ENCODE data around the gene CFAP57. TPM values are rescaled to one million over a fixed set of nuclear protein-coding genes. Genes with fewer than 3 reads are reported as not detected.

CFAP57 gene
- total and polyA plus RNA-seq, 2 experiments from 2014 or later = 0.10 to 0.46 TPM

DNA sequence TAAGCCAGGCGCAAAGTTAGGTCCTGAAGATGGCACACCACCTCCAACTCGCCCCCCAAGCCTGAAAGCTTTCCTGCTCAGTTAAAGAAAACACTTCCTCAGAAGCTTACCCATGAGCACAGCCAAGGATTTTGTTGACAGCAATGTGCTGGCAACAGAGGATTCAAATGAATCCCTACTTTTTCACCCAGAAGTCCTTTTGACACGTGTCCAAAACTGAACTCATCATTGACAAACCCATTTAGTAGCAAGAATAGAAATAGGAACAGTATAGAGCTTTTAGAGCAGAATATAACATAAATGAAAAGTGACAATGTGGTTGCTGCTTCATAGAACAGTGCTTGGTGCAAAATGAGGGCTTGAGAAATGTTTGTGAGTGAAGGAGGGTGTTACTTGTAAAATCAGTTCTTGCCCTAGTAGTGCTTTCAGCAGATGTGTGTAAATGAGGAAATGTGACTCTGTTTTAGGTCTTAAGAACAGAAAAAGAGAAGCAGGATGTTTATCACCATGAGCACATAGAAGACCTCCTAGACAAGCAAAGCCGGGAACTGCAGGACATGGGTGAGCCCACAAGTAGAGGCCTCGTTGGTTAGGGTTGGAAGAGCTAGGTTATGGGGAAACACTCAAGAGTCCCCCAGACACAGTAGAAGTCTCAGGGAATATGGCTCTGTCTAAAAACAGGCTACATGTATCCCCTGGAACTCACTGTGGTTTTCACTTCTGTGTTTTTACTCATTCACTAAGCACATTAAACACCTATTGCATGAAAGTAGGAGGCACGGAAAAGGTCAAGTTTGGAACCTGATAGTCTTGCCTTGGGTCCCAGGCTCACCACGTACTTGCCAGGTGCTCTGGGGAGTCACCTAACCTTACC lies 49.0 kb downstream of the CFAP57 start:
- H2AFZ ChIP-seq = no peak overlapping the region

DNA sequence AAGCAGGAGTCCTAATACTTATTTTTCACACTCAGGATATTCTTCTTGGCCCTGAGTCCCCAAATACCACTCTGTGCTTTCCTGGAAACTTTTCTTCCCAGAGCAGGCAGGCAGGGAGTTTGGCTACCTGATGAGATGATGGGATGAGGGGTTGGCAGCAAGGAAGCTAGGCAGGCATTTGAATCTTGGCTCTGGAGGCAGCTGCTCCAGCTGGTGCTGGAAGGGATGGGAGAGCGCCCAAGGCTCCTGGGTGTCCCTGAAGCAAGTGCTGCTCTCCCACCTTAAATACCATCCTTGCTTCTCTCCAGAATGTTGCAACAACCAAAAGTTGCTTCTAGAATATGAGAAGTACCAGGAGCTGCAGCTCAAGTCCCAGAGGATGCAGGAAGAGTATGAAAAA lies 49.7 kb downstream of the CFAP57 start:
- Histone ChIP-seq H3K4me1 (ENCODE audit: insufficient read depth) (no peaks in the 10 kb centered on the region), H3K9me3 (ENCODE audit: low read depth) (no peaks in the 10 kb centered on the region), H3K27ac (no peak overlapping the region), H3K27me3 (no peaks in the 10 kb centered on the region), H4K20me1 (ENCODE audit: insufficient read depth, poor library complexity, severe bottlenecking) (no peaks in the 10 kb centered on the region), H3K36me3 (replicated peaks; ENCODE audit: insufficient read depth, low read depth) (no peaks in the 10 kb centered on the region), H3K79me2 (no peaks in the 10 kb centered on the region), H3K4me3 (no peak overlapping the region), H3K4me2 (no peak overlapping the region), H3K9me2 (replicated peaks; ENCODE audit: insufficient read depth) (no peaks in the 10 kb centered on the region), H2AFZ (no peak overlapping the region)
- TF ChIP-seq, protein P1, sequence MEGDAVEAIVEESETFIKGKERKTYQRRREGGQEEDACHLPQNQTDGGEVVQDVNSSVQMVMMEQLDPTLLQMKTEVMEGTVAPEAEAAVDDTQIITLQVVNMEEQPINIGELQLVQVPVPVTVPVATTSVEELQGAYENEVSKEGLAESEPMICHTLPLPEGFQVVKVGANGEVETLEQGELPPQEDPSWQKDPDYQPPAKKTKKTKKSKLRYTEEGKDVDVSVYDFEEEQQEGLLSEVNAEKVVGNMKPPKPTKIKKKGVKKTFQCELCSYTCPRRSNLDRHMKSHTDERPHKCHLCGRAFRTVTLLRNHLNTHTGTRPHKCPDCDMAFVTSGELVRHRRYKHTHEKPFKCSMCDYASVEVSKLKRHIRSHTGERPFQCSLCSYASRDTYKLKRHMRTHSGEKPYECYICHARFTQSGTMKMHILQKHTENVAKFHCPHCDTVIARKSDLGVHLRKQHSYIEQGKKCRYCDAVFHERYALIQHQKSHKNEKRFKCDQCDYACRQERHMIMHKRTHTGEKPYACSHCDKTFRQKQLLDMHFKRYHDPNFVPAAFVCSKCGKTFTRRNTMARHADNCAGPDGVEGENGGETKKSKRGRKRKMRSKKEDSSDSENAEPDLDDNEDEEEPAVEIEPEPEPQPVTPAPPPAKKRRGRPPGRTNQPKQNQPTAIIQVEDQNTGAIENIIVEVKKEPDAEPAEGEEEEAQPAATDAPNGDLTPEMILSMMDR (IDR thresholded peaks at IDR 0.05; ENCODE audit: poor library complexity) = no peak
- TF ChIP-seq EZH2 (IDR thresholded peaks at IDR 0.05; ENCODE audit: borderline replicate concordance) = no peak
- no peak for TF ChIP-seq EZH2phosphoT487 (IDR thresholded peaks at IDR 0.05; ENCODE audit: low read depth, severe bottlenecking, unreplicated experiment)
- 96% methylated on average over 1 of the region's 1 CpG for WGBS (ENCODE audit: low lambda C conversion rate, missing lambda C conversion rate)
- no peak for DNase-seq (ENCODE audit: low spot score)

More for the DNA sequence above, 49.0 kb downstream of the CFAP57 start:
- H3K9me2 ChIP-seq (replicated peaks; ENCODE audit: insufficient read depth) = no peaks in the 10 kb centered on the region
- H4K20me1 ChIP-seq (ENCODE audit: insufficient read depth, poor library complexity, severe bottlenecking) = no peaks in the 10 kb centered on the region
- TF ChIP-seq EZH2 (IDR thresholded peaks at IDR 0.05; ENCODE audit: borderline replicate concordance) (no peak), EZH2phosphoT487 (IDR thresholded peaks at IDR 0.05; ENCODE audit: low read depth, severe bottlenecking, unreplicated experiment) (no peak)
- TF ChIP-seq, protein P1 (IDR thresholded peaks at IDR 0.05; ENCODE audit: poor library complexity) = no peak
- no peaks in the 10 kb centered on the region for H3K4me1 ChIP-seq (ENCODE audit: insufficient read depth)
- H3K79me2 ChIP-seq = no peaks in the 10 kb centered on the region
- 80% methylated on average over 7 of the region's 7 CpGs for WGBS (ENCODE audit: low lambda C conversion rate, missing lambda C conversion rate)
- no peak overlapping the region for H3K27ac ChIP-seq
- no peaks in the 10 kb centered on the region for H3K27me3 ChIP-seq
- H3K4me2 ChIP-seq = no peak overlapping the region
- H3K9me3 ChIP-seq (ENCODE audit: low read depth) = no peaks in the 10 kb centered on the region
- no peak overlapping the region for H3K4me3 ChIP-seq
- DNase-seq (ENCODE audit: low spot score) = no peak
- no peaks in the 10 kb centered on the region for H3K36me3 ChIP-seq (replicated peaks; ENCODE audit: insufficient read depth, low read depth)

- no peak overlapping the region for H2AFZ ChIP-seq
- H3K27me3 ChIP-seq = no peaks in the 10 kb centered on the region
- no peak overlapping the region for H3K4me2 ChIP-seq
- no peaks in the 10 kb centered on the region for H3K9me3 ChIP-seq (ENCODE audit: low read depth)
- no peaks in the 10 kb centered on the region for H3K36me3 ChIP-seq (replicated peaks; ENCODE audit: insufficient read depth, low read depth)
- no peaks in the 10 kb centered on the region for H3K79me2 ChIP-seq
- H3K4me1 ChIP-seq (ENCODE audit: insufficient read depth) = peaks cover 5% of the 10 kb centered on the region
- no peak for DNase-seq (ENCODE audit: low spot score)
- H4K20me1 ChIP-seq (ENCODE audit: insufficient read depth, poor library complexity, severe bottlenecking) = no peaks in the 10 kb centered on the region
- no peak overlapping the region for H3K27ac ChIP-seq
- H3K4me3 ChIP-seq = no peak overlapping the region
- no peaks in the 10 kb centered on the region for H3K9me2 ChIP-seq (replicated peaks; ENCODE audit: insufficient read depth)
- TF ChIP-seq EZH2phosphoT487 (IDR thresholded peaks at IDR 0.05; ENCODE audit: low read depth, severe bottlenecking, unreplicated experiment) (no peak), EZH2 (IDR thresholded peaks at IDR 0.05; ENCODE audit: borderline replicate concordance) (no peak)
- TF ChIP-seq, protein P1 (IDR thresholded peaks at IDR 0.05; ENCODE audit: poor library complexity) = no peak
- 91% methylated on average over 9 of the region's 9 CpGs for WGBS (ENCODE audit: low lambda C conversion rate, missing lambda C conversion rate)
These were observed 50.7 kb downstream of the CFAP57 start for GRCh38 chr1:43222879-43223278.
